NCI-H2081 (cell line): ENCODE results near the gene ATG5.

ENCODE experiments used
- DNase-seq, 2 experiments: peaks; one replicate each; lab custom pipeline; 2025; lab: John Stamatoyannopoulos, UW

The ATG5 gene

DNA sequence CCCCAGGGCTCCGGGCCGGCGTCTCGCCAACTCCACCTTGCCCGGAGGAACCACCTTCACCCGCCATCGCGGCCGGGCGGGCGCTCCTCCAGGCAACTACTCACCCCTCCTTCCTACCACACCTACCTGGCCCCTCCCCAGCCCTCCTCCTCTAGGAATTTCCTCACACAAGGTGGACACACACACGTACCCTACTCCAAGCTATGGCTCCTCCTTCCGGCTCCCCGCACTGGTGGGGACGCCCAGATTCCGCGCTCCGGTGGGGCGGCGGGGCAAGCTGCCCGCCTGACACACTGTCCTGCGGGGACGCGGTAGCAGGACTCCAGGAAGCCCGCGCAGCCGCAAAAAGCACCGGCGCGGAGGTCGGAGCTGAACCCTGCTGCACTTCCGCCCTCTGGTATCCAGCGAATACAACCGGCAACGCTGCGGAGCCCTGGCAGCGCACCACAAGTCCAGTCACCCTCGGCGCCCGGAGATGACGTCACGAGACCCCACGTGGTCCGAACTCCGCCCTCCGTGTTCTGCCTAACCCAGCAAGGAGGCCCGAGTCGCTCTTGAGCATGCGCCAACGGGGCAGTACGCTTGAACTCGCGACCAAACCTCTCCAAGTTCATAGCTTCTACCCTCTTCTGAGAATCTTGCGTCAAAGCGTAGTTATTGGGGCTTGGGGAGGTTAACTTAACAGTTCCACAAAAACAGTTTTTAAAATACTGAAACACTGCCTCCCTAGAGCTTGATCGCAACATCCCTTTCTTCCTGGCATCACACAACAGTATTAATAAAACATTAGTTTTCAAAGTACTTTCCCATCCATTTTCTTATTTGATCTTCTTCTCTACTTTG is at the start of gene ATG5:
Gene ATG5, minus strand, starts transcription at position 425 of the 843 bp plus-strand sequence. CDS start 9,552 bp downstream, outside the sequence.
- peak; percentile 94 to 97 for DNase-seq

DNA sequence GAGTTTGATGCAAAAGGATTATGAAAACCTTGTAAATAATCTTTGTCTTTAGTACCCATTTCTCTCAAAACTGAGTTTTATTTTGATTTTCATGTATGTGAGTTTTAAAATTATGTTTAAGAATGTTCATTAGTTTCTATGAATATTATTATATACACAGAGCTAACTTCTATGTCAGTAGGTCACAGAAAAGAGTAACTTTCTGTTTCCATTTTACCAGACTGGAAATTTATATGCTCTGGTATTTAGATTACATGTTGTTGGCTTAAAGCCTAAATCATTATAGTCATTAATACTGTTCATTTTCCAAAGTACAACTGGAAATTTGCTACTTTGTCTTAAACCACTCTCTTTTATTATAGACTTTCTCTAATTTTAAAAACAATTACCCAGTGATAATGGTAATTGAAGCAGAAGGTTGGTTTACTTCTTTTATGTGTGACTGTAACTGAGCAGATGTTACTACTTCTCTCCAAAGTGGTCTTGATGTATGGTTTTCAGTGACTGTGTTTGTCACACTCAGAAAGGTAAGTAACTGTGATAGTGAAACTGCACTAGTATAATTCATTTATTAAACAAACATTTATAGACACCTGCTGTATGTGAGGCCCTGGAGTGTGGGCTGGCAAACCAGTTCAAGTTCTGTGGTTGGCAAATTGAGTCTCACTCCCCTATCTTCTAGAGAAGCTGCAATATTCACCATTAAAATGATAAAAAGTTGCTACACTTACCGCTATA is 48.1 kb upstream of the ATG5 start:
- DNase-seq: no peak

DNA sequence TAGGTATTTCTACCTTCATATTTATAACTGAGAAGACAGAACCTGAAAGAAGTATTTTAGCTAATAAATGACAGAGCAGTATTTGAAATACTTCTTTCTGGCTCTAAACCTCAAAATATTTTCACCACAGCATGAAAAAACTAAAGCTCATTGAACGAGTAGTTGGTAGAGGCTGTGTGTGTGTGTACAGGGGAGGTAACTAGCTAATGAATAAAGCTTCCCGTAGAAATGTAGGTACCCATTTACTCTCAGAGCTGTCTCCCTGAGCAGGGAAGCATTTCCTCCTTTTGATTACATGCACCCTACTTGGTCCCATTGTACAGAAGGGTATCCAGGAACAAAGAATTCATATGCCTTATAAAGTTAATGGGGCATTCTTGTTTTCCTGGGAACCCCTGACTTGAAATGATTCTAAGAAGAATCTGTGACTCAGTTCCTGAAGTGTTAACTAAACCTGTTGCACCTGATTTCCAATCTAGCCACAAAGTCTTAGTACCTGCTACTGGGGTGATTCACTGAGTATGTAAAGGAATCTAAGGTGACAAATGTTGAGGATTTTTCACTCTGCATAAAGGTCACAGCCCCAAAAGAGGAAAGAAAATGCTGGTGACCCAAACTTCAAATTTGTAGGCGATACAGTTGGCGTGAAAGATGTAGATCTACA is 47.4 kb upstream of the ATG5 start:
- DNase-seq: no peak

DNA sequence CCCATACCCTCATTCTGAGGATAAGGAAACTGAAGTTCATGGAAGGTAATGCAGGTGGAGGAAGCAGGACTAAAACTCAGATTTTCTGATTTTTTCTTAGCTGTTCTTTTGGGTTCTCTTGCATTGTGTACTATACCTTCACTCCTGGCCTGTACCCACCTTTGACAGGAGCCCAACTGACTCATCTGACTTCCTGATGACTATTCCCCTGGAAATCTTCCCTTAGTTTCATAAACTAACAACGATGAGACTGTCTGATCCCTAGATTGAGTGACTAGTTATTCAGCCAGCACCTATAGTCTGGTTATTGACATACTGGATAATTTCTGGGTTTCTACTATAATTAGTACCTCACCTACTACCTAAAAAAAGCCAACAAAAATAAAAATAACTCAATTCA is 45.1 kb upstream of the ATG5 start:
- no peak for DNase-seq

DNA sequence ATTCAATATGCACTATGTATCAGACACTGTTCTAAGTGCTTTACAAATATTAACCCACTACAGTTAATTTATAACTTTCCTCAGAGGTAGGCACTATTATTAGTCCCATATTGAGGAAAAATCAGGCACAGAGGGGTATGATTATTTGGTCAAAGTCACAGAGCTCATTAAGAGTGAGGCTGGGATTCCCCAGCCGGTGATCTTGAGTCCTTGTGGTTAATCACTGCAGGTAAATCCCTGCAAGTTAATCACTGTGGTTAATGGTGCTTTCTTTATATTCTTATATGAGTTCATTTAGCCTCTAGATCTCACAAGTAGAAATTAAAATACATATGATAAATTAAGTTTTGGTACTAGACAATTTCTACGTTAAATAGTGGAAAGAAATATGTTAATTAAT is 44.2 kb upstream of the ATG5 start:
- DNase-seq: no peak

DNA sequence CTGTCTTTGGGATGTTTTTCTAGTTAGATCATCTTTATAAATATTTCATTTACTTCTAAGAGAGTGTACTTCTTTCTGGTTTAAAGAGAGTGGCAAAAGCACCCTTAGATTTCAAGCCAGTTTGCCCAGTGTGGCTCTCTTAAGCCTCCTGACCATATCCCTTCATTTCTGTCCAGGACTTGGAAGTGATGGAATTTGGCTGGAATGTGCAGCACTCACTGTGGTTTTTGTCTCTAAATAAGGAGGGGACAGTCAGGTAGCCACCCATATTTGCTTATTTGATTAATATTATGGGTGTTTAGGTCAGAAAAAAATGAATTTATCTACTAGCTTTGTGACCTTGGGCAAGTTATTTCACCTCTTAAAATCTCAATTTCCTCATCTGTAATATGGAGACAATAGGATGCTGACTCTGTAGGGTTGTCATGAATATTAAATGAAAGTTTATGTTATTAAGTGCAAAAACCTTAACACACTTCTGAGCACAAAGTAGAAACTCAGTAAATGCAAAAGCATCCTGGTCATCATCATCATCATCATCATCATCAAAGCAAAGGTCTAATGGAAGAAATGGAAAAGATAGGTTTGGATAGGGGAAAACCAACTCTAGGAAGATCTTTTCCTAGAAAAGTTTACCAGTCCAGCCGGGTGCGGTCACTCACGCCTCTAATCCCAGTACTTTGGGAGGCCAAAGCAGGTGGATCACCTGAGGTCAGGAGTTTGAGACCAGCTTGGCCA is 38.0 kb upstream of the ATG5 start:
- DNase-seq: no peak

DNA sequence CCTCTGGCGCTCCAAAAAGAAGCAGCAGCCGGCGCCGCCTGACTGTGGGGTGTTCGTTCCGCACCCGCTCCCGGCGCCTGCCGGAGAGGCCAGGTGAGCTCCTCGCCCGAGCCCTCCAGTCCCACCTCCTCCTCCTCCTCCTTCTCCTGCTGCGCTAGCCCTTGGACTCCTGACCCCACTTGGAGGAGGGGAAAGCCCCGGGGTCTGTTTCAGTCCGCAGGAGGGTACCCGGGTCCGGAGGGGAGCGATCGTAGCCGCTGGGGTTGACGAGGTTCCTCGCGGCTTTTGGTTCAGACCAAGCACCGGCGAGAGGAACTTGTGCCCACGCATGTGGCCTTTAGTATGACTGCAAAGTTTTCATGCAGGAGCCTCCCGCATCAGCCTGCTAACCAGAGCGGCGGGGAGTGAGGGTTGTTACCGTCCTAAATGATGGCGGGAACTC is 35.5 kb upstream of the ATG5 start:
- no peak for DNase-seq

DNA sequence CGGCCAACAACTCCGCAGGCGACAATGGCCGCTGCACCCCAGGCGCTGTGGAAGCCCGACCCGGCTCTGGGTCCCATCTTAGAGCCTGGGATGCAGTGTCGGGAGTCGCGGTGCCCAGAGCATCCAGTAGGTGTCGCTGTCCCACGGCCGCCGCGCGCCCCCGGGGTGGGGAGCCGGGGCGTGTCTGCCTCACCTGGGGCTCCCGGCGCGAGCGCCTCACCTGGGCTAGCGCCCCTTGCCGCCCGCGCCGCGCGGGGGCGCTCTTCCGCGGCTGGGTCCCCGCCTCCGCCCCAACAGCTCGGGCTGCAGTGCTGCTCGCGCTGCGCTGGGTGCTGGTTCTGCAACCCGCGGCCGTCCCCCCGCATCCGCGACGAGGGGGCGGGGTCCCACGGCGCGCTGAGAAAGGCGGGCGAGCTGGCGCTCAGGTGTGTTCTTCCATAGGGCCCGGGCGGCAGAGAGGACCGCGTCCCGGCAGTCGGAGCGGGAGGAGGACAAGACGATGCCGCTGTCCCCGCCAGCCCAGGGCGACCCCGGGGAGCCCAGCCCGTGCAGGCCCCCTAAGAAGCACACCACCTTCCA is 34.9 kb upstream of the ATG5 start, which contains the start of gene CRYBG1:
Gene CRYBG1, plus strand, starts transcription at position 308 of the 579 bp plus-strand sequence. Its CDS starts 192 bp downstream, at position 500.
- DNase-seq: peak; percentile 68 to 77

DNA sequence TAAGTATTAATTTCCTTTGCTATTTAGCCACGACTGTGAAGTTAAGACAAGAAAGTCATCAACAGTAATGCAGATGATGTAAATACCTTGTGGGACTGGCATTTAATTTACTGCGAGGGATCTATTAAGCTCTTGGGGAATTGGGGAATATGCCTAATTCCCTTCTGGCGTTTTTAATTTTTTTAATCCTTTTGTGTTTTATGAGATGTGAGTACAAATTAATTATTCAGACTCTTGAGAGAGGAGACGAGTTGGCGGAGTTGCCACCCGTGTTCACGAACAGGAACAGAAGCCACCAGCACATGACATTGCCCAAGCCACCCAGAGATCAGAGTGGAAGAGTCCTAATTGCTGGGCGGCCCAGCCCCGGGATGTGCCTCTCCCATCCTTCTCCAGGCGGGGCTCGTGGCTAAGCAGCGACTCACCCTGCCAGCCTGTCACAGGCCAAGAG is 34.4 kb upstream of the ATG5 start:
- no peak for DNase-seq

DNA sequence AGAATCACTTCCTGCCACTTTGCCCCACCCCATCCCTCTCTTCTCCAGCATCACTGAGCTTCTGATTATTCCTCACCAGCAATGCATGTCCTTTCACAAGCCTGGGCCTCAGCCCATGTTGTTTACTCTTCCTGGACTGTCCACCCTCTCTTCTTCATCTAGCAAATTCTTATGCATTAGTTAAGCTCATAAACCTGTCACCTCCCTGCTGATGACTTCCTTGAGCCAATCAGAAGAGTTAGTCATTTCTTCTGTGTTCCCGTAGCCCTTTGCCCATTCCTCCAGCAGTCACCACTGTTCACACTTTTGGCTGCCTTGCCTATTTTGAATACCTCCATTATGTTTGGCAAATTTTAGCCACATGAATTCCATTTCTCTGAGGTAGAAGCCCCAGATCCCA is 30.8 kb upstream of the ATG5 start:
- no peak for DNase-seq

DNA sequence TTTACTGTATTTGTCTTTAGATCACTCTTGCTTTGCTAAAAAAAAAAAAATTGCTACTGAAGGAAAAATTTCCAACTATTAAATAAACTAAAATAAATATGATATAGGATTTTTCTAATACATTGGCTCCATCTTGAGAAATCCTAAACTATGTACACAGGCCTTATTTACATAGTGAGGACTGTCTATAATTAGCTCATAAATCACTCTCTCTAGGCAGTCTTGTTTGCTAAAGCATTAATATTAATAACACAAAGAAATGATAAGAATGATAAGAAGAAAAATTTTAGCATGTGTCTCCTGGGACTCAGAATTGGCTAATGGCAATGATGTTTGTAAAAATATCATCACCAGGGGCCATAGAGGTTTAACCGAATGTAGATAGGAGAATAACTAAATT is 21.7 kb upstream of the ATG5 start:
- no peak for DNase-seq

DNA sequence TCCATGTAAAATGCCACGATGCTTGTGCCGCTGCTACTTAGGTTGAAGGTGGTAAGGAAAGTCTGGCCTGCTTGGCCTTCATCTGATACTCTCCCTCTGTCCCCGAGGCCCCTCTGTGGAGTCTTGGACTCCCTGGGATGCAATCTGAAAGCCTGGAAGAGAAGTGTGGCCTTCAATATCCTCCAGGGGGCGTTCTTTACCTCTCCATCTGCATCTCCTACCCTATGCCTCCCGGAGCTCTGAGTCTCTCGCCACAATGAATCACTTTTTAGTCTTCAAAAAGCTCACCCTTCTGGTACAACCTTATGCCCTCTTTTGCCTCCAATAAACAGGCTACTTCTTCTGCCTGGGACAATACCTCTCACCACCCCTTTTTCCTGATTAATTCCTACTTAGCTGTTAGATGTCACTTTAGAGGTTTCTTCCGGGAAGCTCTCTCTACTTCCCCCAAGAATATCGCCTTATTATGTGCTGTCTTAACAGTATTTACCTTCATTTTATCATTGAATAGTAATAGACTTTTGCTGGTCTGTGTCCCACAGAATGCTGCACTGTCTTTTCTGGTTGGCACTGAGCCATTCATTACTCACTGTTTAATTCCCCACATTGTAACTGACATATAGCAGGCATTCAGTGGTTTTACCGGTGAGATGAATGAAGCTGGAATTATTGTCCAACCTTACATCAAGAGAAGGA is 13.9 kb upstream of the ATG5 start:
- DNase-seq: peak; percentile 64 to 71

DNA sequence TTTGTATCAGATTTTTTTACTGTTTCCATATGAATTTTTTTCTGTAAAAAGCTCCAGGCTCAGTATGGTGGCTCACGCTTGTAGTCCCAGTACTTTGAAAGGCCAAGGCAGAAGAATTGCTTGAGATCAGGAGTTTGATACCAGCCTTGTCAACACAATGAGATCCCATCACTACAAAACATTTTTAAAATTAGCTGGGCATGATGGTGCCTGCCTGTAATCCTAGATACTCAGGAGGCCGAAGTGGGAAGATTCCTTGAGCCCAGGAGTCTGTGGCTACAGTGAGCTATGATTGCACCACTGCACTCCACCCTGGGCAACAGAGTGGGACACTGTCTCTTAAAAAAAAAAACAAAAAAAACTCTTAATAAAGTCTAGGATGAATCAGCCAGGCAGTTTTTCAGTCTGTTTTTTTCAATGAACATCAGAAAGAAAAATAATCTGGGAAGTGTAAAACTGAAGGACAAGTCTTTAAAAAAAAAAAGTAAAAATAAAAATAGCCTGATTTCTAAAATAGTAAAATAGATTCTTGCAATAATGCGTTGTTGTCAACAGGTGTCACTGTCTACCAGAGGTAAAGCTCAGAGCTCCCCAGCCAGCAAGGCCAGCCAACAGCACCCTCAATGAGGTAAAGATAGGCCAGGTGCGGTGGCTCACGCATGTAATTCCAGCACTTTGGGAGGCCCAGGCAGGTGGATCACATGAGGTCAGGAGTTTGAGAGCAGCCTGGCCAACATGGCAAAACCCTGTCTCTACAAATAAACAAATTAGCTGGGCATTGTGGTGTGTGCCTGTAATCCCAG is 9.3 kb upstream of the ATG5 start:
- DNase-seq: peak; percentile 19 to 63

DNA sequence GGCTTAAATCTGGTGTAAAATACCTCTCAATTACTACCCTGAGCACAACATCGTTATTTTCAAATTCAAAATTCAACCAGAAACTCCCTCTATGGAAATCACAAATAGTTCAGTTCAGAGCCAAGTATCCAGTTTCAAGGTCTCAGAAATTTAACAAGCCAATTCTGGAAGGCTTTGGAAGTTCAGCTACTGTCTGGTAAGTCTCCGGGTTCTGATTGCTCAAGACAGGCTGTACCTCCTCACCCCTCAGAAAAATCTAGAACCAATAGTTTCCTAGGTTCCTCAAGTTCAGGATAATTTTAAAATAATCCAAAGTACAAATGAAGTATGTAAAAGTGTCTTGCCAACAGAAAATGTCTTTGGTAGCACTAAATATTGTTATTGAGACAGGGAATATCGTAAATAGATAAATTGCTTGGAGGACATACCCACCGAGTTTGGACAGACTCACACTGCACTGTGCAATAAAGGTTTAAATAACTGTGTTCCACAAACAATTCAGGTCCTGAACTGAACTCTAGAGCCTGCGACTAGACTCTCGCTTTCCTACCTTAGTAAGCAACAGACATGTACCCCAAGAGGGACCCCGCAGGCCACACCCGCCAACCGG is 729 bp downstream of the ATG5 start:
- DNase-seq: no peak

DNA sequence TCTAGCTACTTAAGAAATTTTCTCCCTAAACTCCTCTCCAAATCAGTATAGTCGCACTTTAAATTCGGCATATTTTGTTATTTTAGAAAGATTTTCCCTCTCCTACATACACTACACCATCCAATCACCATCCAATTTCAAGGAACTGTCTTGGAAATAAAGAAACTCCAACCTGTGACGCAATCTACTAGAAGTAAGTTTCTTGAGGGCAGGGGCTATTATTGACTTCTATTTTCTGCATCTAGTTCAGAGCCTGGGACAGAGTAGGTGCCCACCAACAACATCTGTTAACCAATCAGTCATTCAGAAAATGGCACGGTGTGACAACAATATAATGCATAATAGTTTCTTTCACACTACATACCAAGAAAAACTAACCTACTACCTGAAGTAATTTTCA is 3.6 kb downstream of the ATG5 start:
- DNase-seq: no peak

DNA sequence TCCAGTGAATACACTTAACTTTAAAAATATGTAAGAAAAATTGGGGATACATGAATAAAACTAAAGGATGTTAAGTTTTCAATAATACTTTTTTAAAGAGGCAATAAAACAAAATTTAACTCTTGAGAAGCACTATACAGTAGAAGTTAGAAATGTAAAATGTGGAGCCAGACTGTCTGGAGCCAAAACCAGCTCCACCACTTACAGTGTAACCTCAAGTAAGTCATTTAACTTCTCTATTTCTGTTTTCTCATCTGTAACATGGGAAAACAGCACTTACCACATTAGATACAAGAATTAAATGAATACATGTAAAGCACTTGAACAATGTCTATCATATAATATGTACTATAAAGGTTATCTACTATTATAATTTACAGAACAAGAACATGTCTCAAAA is 6.7 kb downstream of the ATG5 start:
- DNase-seq: no peak

DNA sequence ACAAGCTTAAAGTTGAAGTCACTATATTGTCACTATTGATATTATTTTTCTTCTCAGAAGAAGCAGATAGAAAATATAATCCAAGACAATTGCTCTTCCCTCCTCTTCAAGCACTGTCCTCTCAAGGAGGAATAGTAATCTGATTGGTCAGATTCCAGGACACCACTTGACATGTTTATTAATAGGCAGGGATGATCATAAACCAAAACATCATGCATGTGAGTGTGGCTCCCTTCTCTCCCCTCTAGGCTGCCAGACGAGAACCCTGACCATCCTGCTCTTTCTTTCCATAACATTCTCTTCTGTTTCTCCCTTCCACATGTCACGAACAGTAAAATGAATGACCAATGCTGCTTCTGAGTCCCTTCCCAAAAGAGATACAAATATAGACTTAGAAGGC is 7.5 kb downstream of the ATG5 start:
- no peak for DNase-seq

DNA sequence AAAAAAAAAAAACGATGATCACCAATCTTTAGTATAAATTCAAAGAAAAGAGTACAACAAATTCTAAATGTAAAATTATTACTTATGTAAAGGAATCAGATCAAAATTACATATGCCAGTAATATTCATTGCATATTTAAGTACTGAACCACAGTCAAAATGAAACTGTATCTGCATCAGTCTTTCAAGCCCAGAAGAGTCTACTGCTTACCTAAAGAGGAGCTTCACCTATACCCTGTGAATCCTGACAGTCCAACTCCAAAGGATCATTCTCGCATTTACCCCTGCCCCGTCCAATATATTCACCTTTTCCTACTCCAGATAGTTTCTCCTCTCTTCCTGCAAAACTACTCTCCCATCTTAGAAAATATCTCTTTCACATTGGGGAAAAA is 9.2 kb downstream of the ATG5 start:
- DNase-seq: no peak

DNA sequence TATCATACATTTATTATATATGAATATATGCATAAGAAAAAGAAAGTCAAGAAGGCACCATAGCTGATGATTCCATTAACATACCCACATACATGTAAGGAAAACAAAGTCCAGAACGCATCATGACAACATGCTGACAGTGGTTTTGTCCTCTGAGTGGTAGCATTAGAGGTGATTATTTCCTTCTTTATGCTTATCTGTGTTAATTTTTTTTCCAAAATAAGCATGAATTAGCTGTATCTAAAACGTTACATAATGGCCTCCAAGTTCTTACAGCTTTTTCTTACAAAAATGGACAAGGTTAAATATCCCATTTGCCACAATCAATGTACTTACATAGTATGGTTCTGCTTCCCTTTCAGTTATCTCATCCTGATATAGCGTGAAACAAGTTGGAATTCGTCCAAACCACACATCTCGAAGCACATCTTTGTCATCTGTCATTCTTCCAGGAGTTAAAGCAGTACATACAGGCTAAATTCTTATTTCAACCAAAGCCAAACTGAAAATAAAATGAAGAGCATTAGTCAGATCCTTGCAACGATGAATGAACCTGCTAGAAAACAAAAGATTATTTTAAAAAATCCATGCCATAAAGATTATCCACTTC is 9.7 kb downstream of the ATG5 start:
- DNase-seq: no peak
